K562 (cell line): ENCODE measurements around the gene RTF2. TPM values are rescaled to one million over a fixed set of nuclear protein-coding genes. Genes with fewer than 3 reads are reported as not detected.

ENCODE experiments used
- ATAC-seq: fragments of 200-7000 bp; cut with Tn5 transposase; 3 replicates; pipeline ENCODE4 v1.9.1; 2020; ENCODE audit warnings: moderate library complexity
- BruUV-seq: library from RNA; stranded (reverse); fragments of 400-500 nt; replicated peaks from 2 replicates; lab custom pipeline; 2021; lab: Mats Ljungman, UMichigan
- CTCF ChIA-PET: fragments of 300-600 bp; formaldehyde crosslinking; extraction: SDS; loops from one replicate; lab custom pipeline; 2021; ENCODE audit warnings: low intra/inter-chr PET ratio; lab: Yijun Ruan, JAX
- POLR2A ChIA-PET: fragments of 300-600, 350-650 bp; sonication (Branson Sonifier 250); formaldehyde crosslinking; extraction: SDS; loops from one replicate; lab custom pipeline; 2021; ENCODE audit warnings: antibody characterized with exemption, inconsistent platforms; lab: Yijun Ruan, JAX
- DNase-seq, 4 experiments: peaks; one replicate each; pipeline versions ENCODE4 v3.0.0 to v3.0.0-alpha.2; 2011 to 2018; ENCODE audit warnings: low spot score in 3 of 4, mixed read lengths in 3 of 4; ENCODE audit errors: extremely low read depth in 1 of 4
- FAIRE-seq: peaks from 2 replicates; lab custom pipeline; 2011; peaks lifted over from hg19 to GRCh38; lab: Jason Lieb, UNC
- H2AFZ ChIP-seq: 2 replicates; pipeline ENCODE4 v1.6.0; 2011; ENCODE audit warnings: low read depth, low read length, control low read depth, inconsistent platforms
- H3K27ac ChIP-seq: fragments of 200-600 bp; 3 replicates; pipeline ENCODE4 v1.8.0; 2011; ENCODE audit warnings: low read depth, mild to moderate bottlenecking, control low read depth, inconsistent platforms, low read length, moderate library complexity, mixed read lengths; ENCODE audit errors: extremely low read depth
- H3K27me3 ChIP-seq, 2 experiments: fragments of 300-600 bp in 1 of 2; 2 replicates in 1 of 2; 3 replicates in 1 of 2; pipeline versions ENCODE4 v1.6.0 to v1.8.0; 2011; ENCODE audit warnings: inconsistent platforms in 2 of 2, low read length in 2 of 2, mild to moderate bottlenecking in 1 of 2, mixed read lengths in 1 of 2, moderate library complexity in 1 of 2; ENCODE audit not compliant: control insufficient read depth in 2 of 2, insufficient read depth in 2 of 2
- H3K36me3 ChIP-seq: fragments of 300-600 bp; 3 replicates; pipeline ENCODE4 v1.8.0; 2011; ENCODE audit warnings: mild to moderate bottlenecking, low read length, inconsistent platforms; ENCODE audit not compliant: control insufficient read depth, insufficient read depth
- H3K4me1 ChIP-seq, 2 experiments: fragments of 200-600 bp in 1 of 2; replicated peaks in 1 of 2; 2 replicates in 1 of 2; 3 replicates in 1 of 2; pipeline versions ENCODE4 v1.5.1 to v1.8.0; 2011; ENCODE audit warnings: inconsistent platforms in 2 of 2, low read length in 2 of 2, mild to moderate bottlenecking in 1 of 2, mixed read lengths in 1 of 2, moderate library complexity in 1 of 2; ENCODE audit not compliant: control insufficient read depth in 2 of 2, insufficient read depth in 2 of 2
- H3K4me2 ChIP-seq: 2 replicates; pipeline ENCODE4 v1.6.1; 2011; ENCODE audit warnings: low read length, control low read depth, inconsistent platforms, mixed read lengths; ENCODE audit not compliant: insufficient read depth
- H3K4me3 ChIP-seq: fragments of 200-600 bp; sonication (generic), shearing (Covaris generic); 2 replicates; pipeline ENCODE4 v1.5.1; 2016; ENCODE audit warnings: control low read depth, inconsistent platforms
- H3K79me2 ChIP-seq: fragments of 200-600 bp; 3 replicates; pipeline ENCODE4 v1.8.0; 2011; ENCODE audit warnings: low read length, inconsistent platforms; ENCODE audit not compliant: control insufficient read depth, insufficient read depth
- H3K9ac ChIP-seq, 2 experiments: 2 replicates each; pipeline versions ENCODE4 v1.6.0 to v1.6.1; 2011; ENCODE audit warnings: low read depth in 2 of 2, low read length in 2 of 2, control low read depth in 1 of 2, inconsistent platforms in 1 of 2, mild to moderate bottlenecking in 1 of 2, mixed read lengths in 1 of 2; ENCODE audit not compliant: insufficient read depth in 1 of 2
- H3K9me1 ChIP-seq: one replicate; pipeline ENCODE4 v1.6.0; 2011; ENCODE audit warnings: inconsistent platforms, mild to moderate bottlenecking, low read length, moderate library complexity; ENCODE audit not compliant: control insufficient read depth, insufficient read depth
- H3K9me3 ChIP-seq: replicated peaks from 2 replicates; pipeline ENCODE4 v1.5.1; 2011; ENCODE audit warnings: low read depth, low read length, inconsistent platforms; ENCODE audit not compliant: control insufficient read depth, insufficient read depth
- H4K20me1 ChIP-seq: replicated peaks from 2 replicates; pipeline ENCODE4 v1.6.1; 2011; ENCODE audit warnings: low read length, inconsistent platforms, mixed read lengths; ENCODE audit not compliant: control insufficient read depth, insufficient read depth
- WGBS: fragments of 100-300 bp; shearing (Covaris generic); methylation state at CpG from one replicate; pipeline ENCODE4 v1.1.6; 2016; ENCODE audit warnings: low coverage, mixed read lengths; ENCODE audit not compliant: insufficient coverage; ENCODE audit errors: missing lambda C conversion rate; 5-methylcytosine and 5-hydroxymethylcytosine counted together
- in situ Hi-C: fragments of 300-500 bp; cut with MboI; formaldehyde crosslinking; loops from 4 replicates; pipeline ENCODE4 v1.15.0; 2018; ENCODE audit warnings: inconsistent platforms, mixed read lengths
- intact Hi-C: fragments of 100-400 bp; cut with micrococcal nuclease; formaldehyde crosslinking; loops from 2 replicates; pipeline ENCODE4 v1.14.2; 2022
- polyA plus RNA-seq, 8 experiments: library from polyadenylated mRNA; depleted of rRNA in 4 of 8; stranded (reverse) in 5 of 8; unstranded in 3 of 8; fragments of >200 nt; fragmentation: Nextera tagmentation in 2 of 8; fragmentation: Illumina TruSeq in 1 of 8; extraction: Ambion mirVana in 2 of 8; extraction: Trizol in 1 of 8; gene quantifications; 2 replicates each; pipeline versions ENCODE4 v1.2.1 to v1.2.3, GENCODE V29; 2011 to 2014; ENCODE audit warnings: inconsistent platforms in 1 of 8, missing spikeins in 1 of 8
- total RNA-seq, 7 experiments: library from RNA; depleted of rRNA in 6 of 7; stranded (reverse); fragments of >200 nt in 6 of 7; fragmentation: Illumina TruSeq in 2 of 7; extraction: Trizol in 2 of 7; gene quantifications; 2 replicates each; pipeline versions ENCODE4 v1.2.1 to v1.2.3, GENCODE V29; 2011 to 2021; ENCODE audit warnings: low replicate concordance in 1 of 7
- TF ChIP-seq, protein P1 (sequence below): fragments of 200-800 bp; sonication (Bioruptor generic); IDR thresholded peaks from 2 replicates; pipeline ENCODE4 v1.6.1; 2016; ENCODE audit warnings: missing genetic modification characterization, missing compliant biosample characterization

Gene RTF2
- total and polyA plus RNA-seq, 9 of the 15 experiments (the other 6 are each of a cell fraction or from before 2014, with no cell fraction given), result 67.0 to 177 (median 84.9) TPM

- H2AFZ ChIP-seq, result no peak overlapping the region
- BruUV-seq, result no TSS peak
- ATAC-seq (no peak), FAIRE-seq (no peak), DNase-seq (no peak)
- H3K4me2 ChIP-seq, result no peak overlapping the region
- H3K27me3 ChIP-seq, result no peaks in the 10 kb centered on the region
- no peaks in the 10 kb centered on the region for H3K9me3 ChIP-seq
- peaks cover 2% of the 10 kb centered on the region for H3K9me1 ChIP-seq
- WGBS, result 93% methylated on average over 4 of the region's 4 CpGs
- H3K36me3 ChIP-seq, result peaks cover 84% of the 10 kb centered on the region
- no peaks in the 10 kb centered on the region; the same call in 1 of the 2 replicates for H4K20me1 ChIP-seq
- ChIA-PET CTCF (no interaction called here), POLR2A (interaction anchor here (1.5 kb wide), 1 partner anchor 28 kb away, joined by 5 read pairs; the partner anchor contains the start of gene CASS4)
- peaks cover 0 to 1% of the 10 kb centered on the region in 2 experiments; a peak in 1 of 5 replicates for H3K4me1 ChIP-seq
- TF ChIP-seq, protein P1, sequence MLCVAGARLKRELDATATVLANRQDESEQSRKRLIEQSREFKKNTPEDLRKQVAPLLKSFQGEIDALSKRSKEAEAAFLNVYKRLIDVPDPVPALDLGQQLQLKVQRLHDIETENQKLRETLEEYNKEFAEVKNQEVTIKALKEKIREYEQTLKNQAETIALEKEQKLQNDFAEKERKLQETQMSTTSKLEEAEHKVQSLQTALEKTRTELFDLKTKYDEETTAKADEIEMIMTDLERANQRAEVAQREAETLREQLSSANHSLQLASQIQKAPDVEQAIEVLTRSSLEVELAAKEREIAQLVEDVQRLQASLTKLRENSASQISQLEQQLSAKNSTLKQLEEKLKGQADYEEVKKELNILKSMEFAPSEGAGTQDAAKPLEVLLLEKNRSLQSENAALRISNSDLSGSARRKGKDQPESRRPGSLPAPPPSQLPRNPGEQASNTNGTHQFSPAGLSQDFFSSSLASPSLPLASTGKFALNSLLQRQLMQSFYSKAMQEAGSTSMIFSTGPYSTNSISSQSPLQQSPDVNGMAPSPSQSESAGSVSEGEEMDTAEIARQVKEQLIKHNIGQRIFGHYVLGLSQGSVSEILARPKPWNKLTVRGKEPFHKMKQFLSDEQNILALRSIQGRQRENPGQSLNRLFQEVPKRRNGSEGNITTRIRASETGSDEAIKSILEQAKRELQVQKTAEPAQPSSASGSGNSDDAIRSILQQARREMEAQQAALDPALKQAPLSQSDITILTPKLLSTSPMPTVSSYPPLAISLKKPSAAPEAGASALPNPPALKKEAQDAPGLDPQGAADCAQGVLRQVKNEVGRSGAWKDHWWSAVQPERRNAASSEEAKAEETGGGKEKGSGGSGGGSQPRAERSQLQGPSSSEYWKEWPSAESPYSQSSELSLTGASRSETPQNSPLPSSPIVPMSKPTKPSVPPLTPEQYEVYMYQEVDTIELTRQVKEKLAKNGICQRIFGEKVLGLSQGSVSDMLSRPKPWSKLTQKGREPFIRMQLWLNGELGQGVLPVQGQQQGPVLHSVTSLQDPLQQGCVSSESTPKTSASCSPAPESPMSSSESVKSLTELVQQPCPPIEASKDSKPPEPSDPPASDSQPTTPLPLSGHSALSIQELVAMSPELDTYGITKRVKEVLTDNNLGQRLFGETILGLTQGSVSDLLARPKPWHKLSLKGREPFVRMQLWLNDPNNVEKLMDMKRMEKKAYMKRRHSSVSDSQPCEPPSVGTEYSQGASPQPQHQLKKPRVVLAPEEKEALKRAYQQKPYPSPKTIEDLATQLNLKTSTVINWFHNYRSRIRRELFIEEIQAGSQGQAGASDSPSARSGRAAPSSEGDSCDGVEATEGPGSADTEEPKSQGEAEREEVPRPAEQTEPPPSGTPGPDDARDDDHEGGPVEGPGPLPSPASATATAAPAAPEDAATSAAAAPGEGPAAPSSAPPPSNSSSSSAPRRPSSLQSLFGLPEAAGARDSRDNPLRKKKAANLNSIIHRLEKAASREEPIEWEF (CRISPR knock-in tag), result no peak
- no peak overlapping the region for H3K27ac ChIP-seq
- intact Hi-C loops (no loop called here), in situ Hi-C loops (no loop called here)
- no peak overlapping the region for H3K4me3 ChIP-seq
- H3K79me2 ChIP-seq, result peaks cover 28% of the 10 kb centered on the region
- H3K9ac ChIP-seq, result no peak overlapping the region
Observed at GRCh38 chr20:56440346-56441007, 27.9 kb upstream of the RTF2 start.
